GM19025 (cell line): ENCODE measurements around the gene FAM118B.

Experiments used
- ATAC-seq: cut with Tn5 transposase; IDR thresholded peaks from one replicate; pipeline ENCODE4 v1.9.1; 2021; ENCODE audit warnings: mild to moderate bottlenecking, low read depth, moderate library complexity; ENCODE audit not compliant: unreplicated experiment

FAM118B gene

DNA sequence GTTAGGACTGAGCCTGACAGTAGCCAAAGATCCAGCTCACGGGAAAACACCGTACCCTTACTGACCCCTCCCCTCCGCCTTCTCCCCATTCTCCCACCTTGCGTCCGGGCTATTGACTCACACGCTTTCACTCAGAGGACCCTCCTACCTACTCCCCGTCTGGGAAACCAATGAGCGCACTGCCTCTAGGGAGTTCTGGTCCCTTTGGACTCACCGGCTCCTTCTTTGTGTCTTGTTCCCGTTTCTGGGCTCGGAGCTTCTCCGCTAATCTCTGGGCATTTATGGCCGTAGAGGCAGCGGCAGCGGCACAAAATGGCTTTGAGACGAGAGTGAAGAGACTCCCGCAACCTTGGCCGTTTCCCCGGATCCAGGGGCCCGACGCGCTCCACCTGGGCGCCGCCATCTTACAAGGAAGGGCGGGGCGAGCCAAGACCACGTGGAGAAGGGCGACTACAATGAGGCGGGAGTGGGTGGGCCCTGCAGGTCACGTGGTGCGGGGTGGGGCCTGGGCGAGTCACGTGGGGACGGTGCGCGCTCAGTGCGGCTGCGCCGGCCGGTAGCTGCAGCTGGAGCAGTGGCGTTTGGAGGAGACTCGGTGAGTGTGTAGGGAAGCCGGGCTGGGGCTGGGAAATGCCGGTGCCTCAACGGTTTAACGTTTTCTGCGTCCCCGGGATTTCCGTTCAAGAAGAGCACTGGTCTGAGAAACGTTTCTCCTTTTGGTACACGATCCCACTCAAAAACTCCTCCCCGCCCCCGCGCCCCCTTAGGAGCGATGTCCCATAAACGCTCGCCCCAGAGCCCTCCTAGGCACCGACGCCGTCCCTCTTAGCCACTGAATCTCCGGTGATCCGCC is at the start of gene FAM118B, which contains the start of gene RPUSD4:
FAM118B (plus strand) TSS at position 547 of the 853 bp plus-strand sequence. CDS start 23,220 bp downstream, outside the sequence.
RPUSD4 (minus strand) TSS at position 415 of the 853 bp plus-strand sequence; CDS start at position 403, 12 bp downstream.
- peak; percentile 94 for ATAC-seq

DNA sequence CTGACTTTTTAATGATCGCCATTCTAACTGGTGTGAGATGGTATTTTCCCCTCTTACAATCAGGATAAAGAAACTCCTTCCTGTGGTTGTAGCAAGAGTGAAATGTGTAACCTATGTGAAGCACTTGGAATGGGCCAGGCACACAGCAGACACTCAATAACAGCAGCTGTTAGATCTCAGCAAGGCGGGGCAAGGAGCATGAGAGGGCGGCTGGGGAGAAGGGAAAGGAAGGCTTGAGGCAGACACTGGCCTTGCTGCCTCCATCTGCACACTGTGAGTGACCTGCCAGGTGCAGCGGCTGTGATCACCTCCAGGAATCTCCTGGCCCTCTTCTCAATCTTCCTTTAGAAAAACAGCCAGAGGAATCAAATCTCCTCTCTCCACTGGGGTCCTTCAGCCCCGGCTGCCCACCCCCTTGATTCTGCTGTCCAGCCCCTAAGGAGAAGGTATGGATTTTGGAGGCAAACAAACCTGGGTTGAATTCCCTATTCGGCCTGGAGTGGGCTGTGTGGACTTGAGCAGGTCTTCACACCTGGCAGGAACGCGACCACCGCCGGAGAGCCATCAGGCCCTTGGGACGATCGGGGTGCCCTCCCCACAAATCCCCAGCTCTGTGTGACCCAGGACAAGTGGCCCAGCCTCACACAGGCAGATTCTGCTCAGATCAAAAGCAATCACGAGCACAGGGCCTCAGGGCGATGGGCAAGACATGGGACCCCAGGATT is 49.1 kb upstream of the FAM118B start:
- no peak for ATAC-seq

- no peak for ATAC-seq
These were observed 48.4 kb upstream of the FAM118B start for GRCh38 chr11:126163074-126163700.

DNA sequence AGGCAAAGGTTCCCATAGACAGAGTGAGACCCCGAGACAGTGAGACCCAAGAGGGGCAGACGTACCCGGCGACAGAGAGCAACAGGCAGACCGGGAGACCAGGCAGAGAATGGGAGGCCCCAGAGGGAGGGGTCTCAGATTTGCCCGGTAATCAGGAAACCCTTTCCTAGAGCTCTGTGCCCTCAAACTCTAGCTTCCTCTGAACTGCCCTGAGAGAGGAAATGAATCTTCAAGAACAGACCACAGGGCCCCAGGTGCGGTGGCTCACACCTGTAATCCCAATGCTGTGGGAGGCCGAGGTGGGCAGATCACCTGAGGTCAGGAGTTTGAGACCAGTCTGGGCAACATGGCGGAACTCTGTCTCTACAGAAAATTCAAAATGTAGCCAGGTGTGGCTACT is 47.8 kb upstream of the FAM118B start:
- ATAC-seq = no peak

GRCh38 chr11:126164781-126165180 is 46.8 kb upstream of the FAM118B start:
- no peak for ATAC-seq

- ATAC-seq = no peak
These were observed 46.3 kb upstream of the FAM118B start for GRCh38 chr11:126165311-126165720.

DNA sequence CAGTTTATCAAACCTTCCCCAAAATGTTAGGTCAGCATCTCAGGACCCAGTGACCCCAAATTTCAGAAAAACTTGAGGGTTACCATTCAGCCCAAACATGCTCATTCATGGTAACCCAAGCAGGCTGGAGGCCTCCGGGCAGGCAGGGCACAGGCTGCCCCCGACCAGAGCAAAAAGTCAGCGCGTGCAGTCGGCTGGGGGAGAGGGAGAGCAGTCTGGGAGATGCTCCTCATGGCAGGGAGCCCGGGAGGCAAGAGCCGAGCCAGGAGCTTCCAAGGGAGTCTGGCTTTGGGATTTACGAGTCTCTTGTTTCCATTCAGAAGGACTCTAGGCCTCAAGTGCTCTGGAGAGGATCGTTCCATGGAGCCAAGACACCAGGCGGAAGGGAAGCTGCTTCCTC is 45.8 kb upstream of the FAM118B start:
- ATAC-seq = no peak

- ATAC-seq = no peak
These were observed 45.2 kb upstream of the FAM118B start for GRCh38 chr11:126166413-126166812.

DNA sequence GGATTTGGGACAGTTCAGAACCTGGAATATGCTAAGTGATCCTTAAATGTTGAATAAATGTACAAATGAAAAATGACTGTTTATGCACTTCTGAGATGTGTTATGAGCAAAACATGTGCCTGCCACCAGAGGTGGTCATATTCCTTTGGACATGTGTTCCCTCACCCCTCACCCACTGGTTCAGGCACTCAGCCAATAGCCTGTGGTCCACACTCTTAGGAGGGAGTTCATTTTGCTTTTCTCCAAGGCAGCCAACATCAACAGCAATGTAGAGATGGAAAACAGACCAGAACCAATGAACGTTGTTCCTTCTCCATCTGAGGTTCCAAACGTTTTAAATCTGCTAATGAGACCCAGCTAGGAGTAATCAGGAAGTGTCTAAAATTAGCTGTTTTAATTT is 44.1 kb upstream of the FAM118B start:
- no peak for ATAC-seq

DNA sequence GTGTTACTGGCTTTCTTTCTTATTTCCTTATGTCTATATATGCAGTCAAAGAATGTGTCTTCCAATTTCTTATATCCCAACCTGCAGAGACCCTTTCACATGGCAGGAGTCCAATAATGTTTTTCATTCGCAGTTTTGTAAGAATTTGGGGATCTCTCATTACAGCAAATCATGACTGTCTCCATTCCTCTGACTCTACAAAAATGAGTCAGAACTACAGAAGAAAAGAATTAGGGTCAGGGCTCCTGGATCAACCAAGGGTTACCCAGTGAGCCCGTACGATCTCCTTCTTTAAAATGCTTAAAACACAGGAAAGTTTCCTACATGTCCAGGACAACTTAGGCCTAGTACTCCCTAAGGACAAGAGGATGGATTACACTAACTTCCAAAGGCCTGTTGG is 42.3 kb upstream of the FAM118B start:
- no peak for ATAC-seq

DNA sequence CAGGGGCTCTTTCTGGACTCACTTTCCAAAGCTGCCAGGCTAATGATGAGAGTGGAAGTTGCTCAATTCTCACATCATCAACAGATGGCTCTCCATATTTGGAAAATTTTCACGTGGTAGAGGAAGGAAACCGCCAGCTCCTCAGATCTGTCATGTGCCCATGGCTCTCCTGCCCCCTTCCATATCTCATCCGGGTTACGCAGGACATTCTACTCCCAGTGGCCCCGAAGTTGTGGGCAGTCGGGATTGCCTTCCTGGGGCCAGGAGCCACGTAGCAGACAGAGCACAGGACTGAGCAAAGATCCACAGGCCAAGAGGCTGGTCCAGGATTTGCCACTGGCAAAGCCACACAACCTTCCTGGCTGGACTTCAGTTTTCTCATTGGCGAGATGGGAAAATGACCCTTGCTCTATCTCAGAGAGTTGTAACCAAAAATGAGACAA is 39.0 kb upstream of the FAM118B start:
- ATAC-seq = no peak

- no peak for ATAC-seq
These were observed 38.3 kb upstream of the FAM118B start for GRCh38 chr11:126173257-126173656.

DNA sequence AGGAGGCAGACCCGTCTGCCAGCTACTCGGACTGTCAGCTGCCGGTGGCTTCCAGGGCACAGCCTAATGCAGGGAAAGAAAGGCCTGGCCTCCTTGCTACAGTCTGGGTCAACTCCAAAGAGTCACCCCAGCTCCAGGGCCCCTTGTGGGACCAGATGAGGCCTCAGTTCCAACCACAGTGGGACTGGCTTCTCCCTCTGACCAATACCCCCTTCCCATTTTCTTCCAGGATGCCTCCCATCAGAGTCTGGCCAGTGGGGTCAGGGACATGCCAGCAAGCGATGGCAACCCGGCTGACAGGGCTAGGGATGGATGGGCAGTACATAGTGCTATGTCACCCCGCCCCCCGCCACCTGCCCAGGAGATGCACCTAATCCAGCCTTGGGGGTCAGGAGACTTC is 36.8 kb upstream of the FAM118B start:
- ATAC-seq = no peak

DNA sequence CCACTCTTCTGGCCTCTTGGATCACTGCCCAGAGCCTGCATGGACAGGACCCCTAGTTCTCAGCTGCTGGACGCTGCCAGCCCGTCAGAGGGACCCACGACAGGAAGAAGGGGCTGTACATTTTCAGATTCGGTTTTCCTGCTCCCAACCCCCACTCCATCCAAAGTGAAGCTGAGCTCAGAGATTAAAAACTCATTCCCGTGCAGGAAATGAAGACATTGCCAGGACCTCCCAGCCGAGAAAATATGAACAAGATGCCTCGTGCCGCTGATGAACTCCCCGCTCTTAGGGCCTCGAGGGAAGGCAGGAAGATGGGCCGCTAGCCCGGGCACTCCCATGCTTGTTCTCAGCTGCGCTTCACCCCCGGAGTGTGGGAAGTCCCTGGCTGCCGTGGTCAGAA is 36.2 kb upstream of the FAM118B start:
- ATAC-seq = no peak

GRCh38 chr11:126176853-126177470 is 34.6 kb upstream of the FAM118B start:
- ATAC-seq = no peak

- ATAC-seq = peak; percentile 51
These were observed 29.4 kb upstream of the FAM118B start for GRCh38 chr11:126181939-126182730.

DNA sequence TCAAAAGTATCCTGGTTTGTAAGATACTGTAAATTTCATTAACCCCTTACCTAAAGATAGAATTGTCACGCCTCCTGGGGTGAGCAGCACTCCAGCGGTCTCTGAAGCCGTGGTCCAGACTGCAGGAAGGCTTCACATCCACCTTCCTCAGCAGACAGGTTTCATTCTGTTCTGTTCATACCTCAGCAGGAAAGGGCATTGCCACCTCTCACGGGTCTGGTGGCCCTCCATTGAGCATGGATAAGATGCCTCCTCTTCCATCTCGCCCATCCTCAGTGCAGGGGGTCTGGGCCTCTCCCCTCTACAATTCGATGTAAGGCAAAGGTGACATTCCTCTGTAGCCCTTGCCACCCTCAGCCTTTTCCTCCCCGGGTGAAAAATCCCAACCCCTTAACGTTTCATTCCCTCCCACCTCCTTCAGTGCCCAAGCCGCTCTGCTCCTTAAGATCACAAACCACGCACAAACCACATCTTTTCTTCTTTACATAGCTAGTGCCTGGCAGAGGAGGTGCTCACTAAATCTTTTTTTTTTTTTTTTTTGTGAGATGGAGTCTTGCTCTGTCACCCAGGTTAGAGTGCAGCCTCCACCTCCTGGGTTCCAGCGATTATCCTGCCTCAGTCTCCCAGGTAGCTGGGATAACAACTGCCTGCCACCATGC is 28.7 kb upstream of the FAM118B start:
- no peak for ATAC-seq

DNA sequence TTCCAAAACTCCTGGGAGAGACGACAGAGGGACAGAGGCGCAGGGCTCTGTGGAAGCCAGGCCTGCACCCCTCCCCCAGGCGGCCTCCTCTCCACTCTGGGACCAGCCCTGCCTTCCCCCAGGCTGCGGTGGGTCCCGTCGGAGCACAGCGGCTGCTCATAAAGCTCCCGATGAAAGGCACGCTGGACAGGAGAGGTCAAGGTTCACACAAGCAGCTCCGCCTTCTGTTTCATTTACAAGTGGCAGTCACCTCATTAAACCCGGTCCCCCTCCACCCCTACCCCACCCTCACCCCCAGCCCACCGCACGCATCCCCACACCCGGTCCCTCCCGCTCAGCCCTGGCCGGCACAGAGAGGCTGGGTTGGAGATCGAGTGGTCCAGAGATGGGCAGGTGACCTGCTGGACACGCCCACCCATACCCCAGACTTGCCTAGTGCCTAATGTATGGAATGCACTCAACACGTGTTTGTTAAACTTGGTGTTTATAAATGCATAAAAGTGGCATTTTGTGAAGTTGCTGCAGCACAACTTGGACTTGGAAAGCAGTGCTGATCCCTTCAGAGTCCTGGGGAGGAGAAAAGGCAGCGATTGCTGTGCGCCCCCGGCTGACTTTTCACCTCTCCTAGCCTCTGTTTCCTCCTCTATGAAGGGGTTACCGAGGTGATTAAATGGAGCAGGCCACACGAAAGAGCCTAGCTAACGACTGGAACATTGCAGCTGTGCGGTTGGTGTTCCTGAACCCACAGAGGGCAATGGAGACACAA is 26.1 kb upstream of the FAM118B start:
- no peak for ATAC-seq
